Duodenal mucosa (tissue), 2 donors: ENCODE measurements around the gene ACTG2.
A peak's percentile ranks its signal among the peaks of the same experiment; 100 is the strongest.

Source experiments
- H3K27ac ChIP-seq: one replicate; pipeline ENCODE4 v1.7.0; 2013; ENCODE audit warnings: low read depth, low read length
- H3K27me3 ChIP-seq, 2 donors: one replicate each; pipeline ENCODE4 v1.7.0; 2013; ENCODE audit warnings: low read length in 2 of 2, control low read depth in 1 of 2; ENCODE audit not compliant: insufficient read depth in 2 of 2, control insufficient read depth in 1 of 2
- H3K36me3 ChIP-seq, 2 donors: one replicate each; pipeline ENCODE4 v1.7.0; 2013; ENCODE audit warnings: low read length in 2 of 2, control low read depth in 1 of 2; ENCODE audit not compliant: insufficient read depth in 2 of 2, control insufficient read depth in 1 of 2
- H3K4me1 ChIP-seq, 2 donors: one replicate each; pipeline ENCODE4 v1.7.0; 2013; ENCODE audit warnings: low read length in 2 of 2, control low read depth in 1 of 2; ENCODE audit not compliant: insufficient read depth in 2 of 2, control insufficient read depth in 1 of 2
- H3K4me3 ChIP-seq, 2 donors: one replicate each; pipeline ENCODE4 v1.7.0; 2013; ENCODE audit warnings: low read length in 2 of 2, low read depth in 1 of 2
- H3K9ac ChIP-seq, 2 donors: one replicate each; pipeline ENCODE4 v1.7.0; 2013; ENCODE audit warnings: low read length in 2 of 2, low read depth in 1 of 2
- H3K9me3 ChIP-seq, 2 donors: one replicate each; pipeline ENCODE4 v1.7.0; 2013; ENCODE audit warnings: low read length in 2 of 2, control low read depth in 1 of 2; ENCODE audit not compliant: control insufficient read depth in 1 of 2

The ACTG2 gene

DNA sequence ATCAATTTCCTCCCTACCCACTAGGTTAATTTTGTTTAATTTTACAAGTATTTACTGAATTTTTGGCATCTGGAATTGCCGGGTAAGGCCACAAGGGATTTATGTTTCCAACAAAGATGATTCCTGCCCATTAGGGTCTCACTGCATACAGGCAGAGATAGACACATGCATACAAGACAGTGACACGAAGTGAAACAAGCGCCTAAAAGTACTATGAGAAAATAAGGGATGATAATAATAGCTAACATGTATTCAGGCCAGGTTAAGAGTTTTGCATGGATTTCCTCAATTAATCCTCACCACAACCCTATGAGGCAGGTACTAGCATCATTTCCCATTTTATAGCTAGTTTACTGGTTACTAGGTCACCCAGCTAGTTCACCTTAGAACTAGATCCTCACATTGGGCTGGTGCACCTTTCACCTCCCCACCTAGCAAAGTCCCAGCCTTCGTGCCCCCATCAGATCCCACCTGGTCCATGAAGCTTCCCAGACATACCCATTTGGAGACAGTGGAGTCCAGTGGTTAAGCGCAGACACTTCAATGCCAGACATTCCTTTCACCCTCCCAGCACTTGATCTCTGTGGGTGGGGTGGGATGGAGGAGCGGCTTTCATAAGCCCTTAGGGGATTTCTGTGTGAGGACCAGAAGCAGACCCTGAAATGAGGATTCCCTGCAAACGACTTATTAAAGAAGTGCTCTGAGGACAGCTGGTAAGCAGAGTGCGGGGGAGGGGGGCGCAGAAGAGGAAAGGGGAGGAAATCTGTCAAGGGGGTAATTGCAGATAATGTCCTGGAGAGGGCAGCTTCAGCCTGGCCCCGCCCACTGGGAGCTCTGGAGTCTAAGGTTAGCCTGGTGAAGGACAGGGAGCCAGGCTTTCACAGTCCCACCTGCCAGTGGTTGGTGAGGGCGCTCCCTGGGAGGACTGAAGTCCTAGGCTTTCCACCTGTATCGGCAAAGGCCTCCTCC is 28.1 kb downstream of the ACTG2 start:
- Histone ChIP-seq H3K4me1 (peaks cover 0 to 3% of the 10 kb centered on the region in 2 donors), H3K36me3 (no peaks in the 10 kb centered on the region), H3K27ac (no peak overlapping the region), H3K9ac (no peak overlapping the region), H3K4me3 (no peak overlapping the region), H3K27me3 (no peaks in the 10 kb centered on the region), H3K9me3 (no peaks in the 10 kb centered on the region)

DNA sequence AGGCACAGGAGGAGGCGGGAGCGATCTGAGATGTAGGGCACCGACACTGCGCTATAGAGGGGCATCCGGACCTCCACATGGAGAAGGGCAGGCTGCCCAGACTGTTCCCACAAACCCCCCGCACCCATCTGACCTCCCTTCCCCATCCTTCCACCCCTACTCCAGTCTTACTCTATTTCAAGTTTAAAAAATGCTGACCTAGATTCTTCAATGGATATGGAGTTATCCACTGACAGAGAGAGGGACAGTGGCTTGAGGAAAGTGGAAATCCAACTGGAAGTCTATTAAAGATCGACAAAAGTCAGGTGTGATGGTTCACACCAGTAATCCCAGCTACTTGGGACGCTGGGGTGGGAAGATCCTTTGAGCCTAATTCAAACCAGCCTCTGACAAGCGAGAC is 28.8 kb downstream of the ACTG2 start:
- Histone ChIP-seq H3K27ac (no peak overlapping the region), H3K9me3 (no peaks in the 10 kb centered on the region), H3K36me3 (no peaks in the 10 kb centered on the region), H3K4me3 (no peak overlapping the region), H3K27me3 (no peaks in the 10 kb centered on the region), H3K4me1 (peaks cover 0 to 3% of the 10 kb centered on the region in 2 donors), H3K9ac (no peak overlapping the region)

DNA sequence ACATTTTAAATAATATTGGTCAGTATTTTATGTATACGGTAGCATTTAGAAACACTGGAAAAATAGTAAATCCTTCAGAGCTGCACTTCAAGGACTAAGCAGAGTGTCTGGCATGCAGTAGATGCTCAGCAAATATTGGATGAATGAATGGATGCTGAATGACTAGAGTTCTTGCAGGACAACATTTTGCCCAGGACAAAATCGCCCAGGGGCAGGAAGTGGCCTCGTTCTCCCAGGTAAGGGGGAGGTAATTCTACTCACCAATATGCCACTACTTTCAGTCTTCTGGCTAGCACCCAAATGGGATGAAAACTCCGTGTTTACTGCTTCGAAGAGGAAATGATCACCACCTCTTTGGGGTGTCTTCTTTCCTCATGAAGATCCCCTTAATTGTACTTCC is 29.9 kb downstream of the ACTG2 start:
- H3K27me3 ChIP-seq, result no peaks in the 10 kb centered on the region
- H3K4me3 ChIP-seq, result no peak overlapping the region
- H3K36me3 ChIP-seq, result no peaks in the 10 kb centered on the region
- H3K9ac ChIP-seq, result no peak overlapping the region
- no peaks in the 10 kb centered on the region for H3K9me3 ChIP-seq
- H3K4me1 ChIP-seq, result peaks cover 2 to 4% of the 10 kb centered on the region in 2 donors
- H3K27ac ChIP-seq, result no peak overlapping the region

DNA sequence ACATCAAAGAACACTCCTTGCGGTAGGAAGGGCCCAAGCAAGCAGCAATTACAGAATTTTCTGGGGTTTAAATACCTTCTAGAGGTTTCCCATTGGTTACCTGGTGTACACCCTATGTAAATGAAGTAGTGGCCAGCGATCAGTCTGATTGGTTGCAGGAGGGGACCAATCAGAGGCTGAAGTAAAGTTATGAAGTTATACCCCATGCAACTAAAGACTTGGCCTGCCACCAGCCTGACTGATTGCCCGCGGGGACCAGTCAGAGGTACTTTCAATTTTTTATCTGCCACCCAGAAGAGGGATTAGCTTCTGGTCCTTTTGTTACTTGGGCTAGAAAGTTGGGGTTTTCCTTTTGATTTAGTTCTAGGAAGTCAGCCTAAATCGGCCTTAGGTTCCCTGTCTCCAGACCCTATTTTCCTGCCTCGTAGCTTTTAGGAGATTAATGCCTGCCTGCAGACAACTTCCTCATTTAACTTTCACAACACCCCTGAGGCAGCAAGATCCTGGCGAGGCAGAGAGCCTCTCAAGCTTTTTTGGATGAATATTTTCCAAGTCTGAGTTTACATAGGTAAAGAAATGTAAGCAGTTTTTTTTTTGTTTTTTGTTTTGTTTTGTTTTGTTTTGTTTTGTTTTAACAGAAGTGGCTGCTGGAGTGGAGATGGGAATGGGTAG is 32.4 kb downstream of the ACTG2 start:
- Histone ChIP-seq H3K9me3 (no peaks in the 10 kb centered on the region), H3K4me1 (peaks cover 22 to 25% of the 10 kb centered on the region in 2 donors), H3K4me3 (no peak overlapping the region), H3K27me3 (no peaks in the 10 kb centered on the region), H3K36me3 (no peaks in the 10 kb centered on the region), H3K27ac (no peak overlapping the region), H3K9ac (no peak overlapping the region)

DNA sequence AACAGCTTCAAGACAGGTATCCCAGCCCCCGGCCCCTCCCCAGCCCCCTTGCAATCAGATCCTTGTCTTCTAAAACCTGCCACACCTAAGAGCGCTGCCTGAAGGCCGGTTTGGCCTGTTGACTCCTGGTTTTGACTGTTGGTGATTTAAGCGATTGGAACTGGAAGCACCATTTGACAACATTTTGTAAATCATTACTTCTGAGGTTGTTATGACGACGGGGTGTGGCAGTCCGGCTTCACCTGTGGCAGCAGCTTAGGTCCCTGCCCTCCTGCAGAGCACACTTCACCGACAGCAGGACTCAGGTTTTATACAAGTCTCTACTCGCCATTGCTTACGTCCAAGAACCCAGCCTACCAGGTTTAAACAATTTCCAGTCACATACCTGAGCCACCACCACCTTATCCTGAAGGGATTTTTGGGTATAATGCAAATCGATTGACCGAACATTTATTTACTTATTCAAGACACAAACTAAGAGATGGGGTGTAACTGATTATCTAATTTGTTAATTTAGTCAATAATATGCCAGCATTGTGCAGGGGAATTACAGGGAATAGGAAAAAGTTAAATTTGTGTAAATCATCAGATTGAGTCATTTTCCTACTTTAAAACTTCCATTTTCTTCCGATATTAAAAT is 33.2 kb downstream of the ACTG2 start:
- H3K9ac ChIP-seq, result peak overlapping the region; percentile 45 to 97
- H3K36me3 ChIP-seq, result no peaks in the 10 kb centered on the region
- H3K4me1 ChIP-seq, result peaks cover 23 to 28% of the 10 kb centered on the region in 2 donors
- no peaks in the 10 kb centered on the region for H3K9me3 ChIP-seq
- H3K27me3 ChIP-seq, result no peaks in the 10 kb centered on the region
- H3K27ac ChIP-seq, result peak overlapping the region; percentile 76
- H3K4me3 ChIP-seq, result peak overlapping the region; percentile 85 to 90

DNA sequence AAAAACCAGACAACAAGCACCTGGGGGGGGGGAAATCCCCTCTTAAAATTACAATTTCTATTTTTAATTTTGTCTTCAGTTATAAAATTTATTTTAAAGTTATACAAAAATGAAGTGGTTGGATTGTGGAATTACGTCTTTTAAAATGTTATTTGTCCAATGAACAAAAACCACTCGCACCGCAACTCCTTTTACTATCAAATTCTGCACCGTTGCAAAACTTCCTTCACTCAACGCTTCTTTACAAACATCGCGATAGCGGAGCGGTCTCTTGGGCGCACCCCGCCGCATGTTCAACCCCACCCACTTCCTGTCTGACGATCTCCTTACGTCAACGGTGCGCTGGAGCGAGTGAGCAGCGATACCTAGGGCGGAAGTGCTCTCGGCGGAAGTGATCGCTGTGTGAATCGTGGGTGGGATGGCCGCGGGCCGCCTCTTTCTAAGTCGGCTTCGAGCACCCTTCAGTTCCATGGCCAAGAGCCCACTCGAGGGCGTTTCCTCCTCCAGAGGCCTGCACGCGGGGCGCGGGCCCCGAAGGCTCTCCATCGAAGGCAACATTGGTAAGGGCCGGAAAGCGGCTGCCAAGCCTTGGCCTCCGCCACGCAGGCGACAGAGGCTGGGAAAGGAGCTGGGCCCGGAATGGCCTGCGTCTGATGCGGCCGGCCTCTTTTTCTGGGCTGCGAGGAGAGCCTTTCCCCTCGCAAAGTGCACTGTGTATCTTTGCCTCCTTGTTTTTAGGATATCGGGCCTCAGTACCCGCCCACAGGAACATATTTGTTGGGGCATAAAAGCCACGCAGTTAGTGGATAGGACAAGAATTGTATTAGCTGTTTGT is 33.9 kb downstream of the ACTG2 start, which contains the start of gene DGUOK:
Gene DGUOK, plus strand, starts transcription at position 388 of the 835 bp plus-strand sequence. Its CDS starts 31 bp downstream, at position 419.
- H3K27ac ChIP-seq, result peak within 1 kb of the TSS; percentile 95
- peak within 1 kb of the TSS; percentile 85 to 90 for H3K4me3 ChIP-seq
- H3K4me1 ChIP-seq, result peaks cover 23 to 28% of the 10 kb centered on the region in 2 donors
- H3K9ac ChIP-seq, result peak within 1 kb of the TSS; percentile 97
- H3K36me3 ChIP-seq, result peaks cover 0 to 2% of the 10 kb centered on the region in 2 donors
- no peaks in the 10 kb centered on the region for H3K27me3 ChIP-seq
- no peaks in the 10 kb centered on the region for H3K9me3 ChIP-seq

DNA sequence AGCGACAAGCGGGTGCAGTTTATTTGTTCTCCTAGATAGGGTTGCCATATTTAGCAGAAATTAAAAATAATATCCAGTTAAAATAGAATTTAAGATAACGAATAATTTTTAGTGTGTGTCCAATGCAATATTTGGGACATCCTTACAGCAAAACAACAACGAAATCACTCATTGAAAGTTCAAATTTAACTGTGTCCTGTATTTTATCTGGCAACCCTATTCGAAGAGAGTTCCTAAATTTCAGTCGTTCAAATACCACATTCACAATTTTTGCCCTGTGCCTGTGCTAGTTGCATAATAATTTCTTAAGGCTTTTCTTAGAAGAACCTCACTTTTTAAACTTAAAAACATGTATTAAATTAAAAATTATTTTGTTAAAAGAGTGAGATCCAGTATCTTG is 34.5 kb downstream of the ACTG2 start:
- no peaks in the 10 kb centered on the region for H3K9me3 ChIP-seq
- peak overlapping the region; percentile 85 to 90 for H3K4me3 ChIP-seq
- H3K9ac ChIP-seq, result peak overlapping the region; percentile 97
- H3K4me1 ChIP-seq, result peaks cover 23 to 28% of the 10 kb centered on the region in 2 donors
- peaks cover 0 to 8% of the 10 kb centered on the region in 2 donors for H3K36me3 ChIP-seq
- no peaks in the 10 kb centered on the region for H3K27me3 ChIP-seq
- H3K27ac ChIP-seq, result peak overlapping the region; percentile 95

DNA sequence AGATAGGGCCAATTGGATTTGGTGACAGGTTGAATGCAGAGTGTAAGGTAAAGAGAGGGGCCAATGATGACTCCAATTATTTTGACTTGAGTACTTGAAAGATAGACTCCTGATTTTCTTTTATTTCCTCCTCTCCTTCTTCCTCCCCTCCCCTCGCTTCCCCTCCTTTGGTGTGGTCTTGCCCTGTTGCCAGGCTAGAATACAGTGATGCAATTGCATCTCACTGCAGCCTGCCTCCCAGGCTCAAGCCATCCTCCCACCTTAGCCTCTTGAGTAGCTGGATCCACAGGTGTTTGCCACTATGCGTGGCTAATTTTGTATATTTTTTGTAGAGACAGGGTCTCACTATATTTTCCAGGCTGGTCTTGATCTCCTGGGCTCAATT is 36.1 kb downstream of the ACTG2 start:
- Histone ChIP-seq H3K9me3 (no peaks in the 10 kb centered on the region), H3K4me1 (peaks cover 23 to 28% of the 10 kb centered on the region in 2 donors), H3K27ac (no peak overlapping the region), H3K36me3 (peaks cover 0 to 22% of the 10 kb centered on the region in 2 donors), H3K27me3 (no peaks in the 10 kb centered on the region), H3K9ac (peak overlapping the region in 1 of 2 donors; percentile 13), H3K4me3 (peak overlapping the region in 1 of 2 donors; percentile 45)

DNA sequence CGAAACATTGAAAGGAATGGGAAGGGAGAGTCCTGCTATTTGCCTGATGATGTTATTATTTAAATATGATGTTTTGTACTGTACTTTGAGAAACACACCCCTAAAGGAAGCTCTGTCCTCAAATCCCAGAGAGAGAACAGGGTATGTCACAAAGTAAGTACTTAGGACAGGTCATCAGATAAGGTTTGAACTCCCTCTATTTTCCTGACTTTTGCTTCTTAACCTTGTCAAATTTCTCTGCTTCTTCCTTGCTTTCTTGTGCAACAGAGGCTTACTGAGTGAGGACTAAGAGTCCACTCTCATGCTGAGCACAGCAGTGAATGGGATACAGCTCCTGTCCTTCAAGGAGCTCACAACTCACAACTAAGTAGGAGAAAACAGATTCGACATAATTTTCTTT is 37.6 kb downstream of the ACTG2 start:
- Histone ChIP-seq H3K4me3 (no peak overlapping the region), H3K36me3 (peaks cover 0 to 26% of the 10 kb centered on the region in 2 donors), H3K4me1 (peaks cover 23 to 25% of the 10 kb centered on the region in 2 donors), H3K27me3 (no peaks in the 10 kb centered on the region), H3K9ac (no peak overlapping the region), H3K9me3 (no peaks in the 10 kb centered on the region), H3K27ac (no peak overlapping the region)
